Prostate gland (tissue), 2 donors: ENCODE measurements around the gene SLC16A5.

Experiments
- CTCF ChIP-seq, 4 experiments: fragments of 200-600 bp in 2 of 4; fragments of 450-650 bp in 2 of 4; sonication (generic) in 2 of 4; IDR thresholded peaks; 1 replicate in 3 of 4; 2 replicates in 1 of 4; pipeline ENCODE4 v1.5.1; 2016 to 2019; ENCODE audit warnings: antibody characterized with exemption in 4 of 4, mild to moderate bottlenecking in 2 of 4, moderate library complexity in 2 of 4
- POLR2A ChIP-seq: fragments of 450-650 bp; IDR thresholded peaks from one replicate; pipeline ENCODE4 v1.6.1; 2016; ENCODE audit warnings: antibody characterized with exemption, mild to moderate bottlenecking
- POLR2AphosphoS5 ChIP-seq: sonication (generic); formaldehyde crosslinking; IDR thresholded peaks from one replicate; pipeline ENCODE4 v1.6.1; 2017; ENCODE audit warnings: antibody characterized with exemption

GRCh38 chr17:75087182-75087557, 584 bp upstream of the SLC16A5 start:
- TF ChIP-seq POLR2A (no peak), CTCF (IDR thresholded peaks at IDR 0.05) (no peak), POLR2AphosphoS5 (no peak)
